Type B pancreatic cell (in vitro differentiated cells): Measurements from ENCODE around the gene CYP24A1. TPM values are rescaled to one million over a fixed set of nuclear protein-coding genes. Genes with fewer than 3 reads are reported as not detected.

Experiments
- DNase-seq: peaks from one replicate; pipeline ENCODE4 v3.0.0; 2021; ENCODE audit warnings: mixed read lengths; ENCODE audit not compliant: unreplicated experiment; ENCODE audit errors: extremely low spot score
- H3K27ac Mint-ChIP-seq: 2 replicates; pipeline ENCODE4 v1.8.0; 2021; ENCODE audit warnings: mild to moderate bottlenecking, mixed read lengths
- H3K27me3 Mint-ChIP-seq: 2 replicates; pipeline ENCODE4 v1.8.0; 2021; ENCODE audit warnings: mixed read lengths
- H3K36me3 Mint-ChIP-seq: 2 replicates; pipeline ENCODE4 v1.8.0; 2021; ENCODE audit warnings: mixed read lengths
- H3K4me1 Mint-ChIP-seq: one replicate; pipeline ENCODE4 v1.8.0; 2021; ENCODE audit warnings: mixed read lengths; ENCODE audit not compliant: unreplicated experiment
- H3K4me3 Mint-ChIP-seq: 2 replicates; pipeline ENCODE4 v1.8.0; 2021; ENCODE audit warnings: mild to moderate bottlenecking, mixed read lengths
- H3K9me3 Mint-ChIP-seq: 2 replicates; pipeline ENCODE4 v1.8.0; 2021; ENCODE audit warnings: mixed read lengths
- total RNA-seq: library from RNA; stranded (reverse); gene quantifications from 2 replicates; pipeline ENCODE4 v1.2.1, GENCODE V29; 2021; ENCODE audit warnings: low replicate concordance
- TF ChIP-seq, protein P1 (sequence below): fragments of 200-600 bp; sonication (generic); conservative IDR thresholded peaks from 2 replicates; pipeline ENCODE4 v1.5.0; 2021; ENCODE audit warnings: antibody characterized with exemption, mild to moderate bottlenecking

CYP24A1 gene
- total RNA-seq, 1 donor from 2014 or later = 7.1 TPM

DNA sequence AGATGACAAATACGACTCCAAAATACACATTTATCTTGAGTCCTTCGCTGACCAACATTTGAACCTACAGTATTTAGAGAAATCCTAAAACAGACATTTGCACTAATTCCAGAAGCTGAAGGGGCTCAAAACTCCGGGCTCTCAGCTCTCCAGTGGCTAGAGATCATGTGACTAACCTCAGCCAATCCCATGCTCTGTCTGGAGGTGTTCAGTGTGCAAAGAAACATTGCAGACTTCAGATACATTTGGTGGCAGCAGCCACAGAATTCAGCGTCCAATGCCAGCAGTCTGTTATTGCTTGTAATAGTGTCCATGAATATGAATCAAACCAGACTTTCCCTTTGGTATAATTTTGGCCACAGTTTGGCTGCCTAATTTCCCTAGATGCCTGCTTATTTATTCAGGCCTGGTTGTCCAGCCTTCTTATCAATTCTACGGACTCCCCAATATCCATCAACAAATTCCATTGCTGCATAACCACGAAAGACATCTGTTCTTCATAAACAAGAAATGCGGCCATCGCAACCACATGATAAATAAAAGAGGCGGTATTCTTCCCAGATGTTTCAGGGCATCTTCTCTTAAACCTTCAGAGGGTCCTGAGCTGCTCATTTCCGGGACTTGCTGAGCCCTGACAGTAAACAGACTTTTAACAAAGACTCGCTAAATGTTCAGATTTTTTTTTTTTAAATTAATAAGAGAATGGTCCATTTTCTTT, 14.5 kb upstream of the CYP24A1 start:
- no peaks in the 10 kb centered on the region for H3K36me3 Mint-ChIP-seq
- TF ChIP-seq, protein P1, sequence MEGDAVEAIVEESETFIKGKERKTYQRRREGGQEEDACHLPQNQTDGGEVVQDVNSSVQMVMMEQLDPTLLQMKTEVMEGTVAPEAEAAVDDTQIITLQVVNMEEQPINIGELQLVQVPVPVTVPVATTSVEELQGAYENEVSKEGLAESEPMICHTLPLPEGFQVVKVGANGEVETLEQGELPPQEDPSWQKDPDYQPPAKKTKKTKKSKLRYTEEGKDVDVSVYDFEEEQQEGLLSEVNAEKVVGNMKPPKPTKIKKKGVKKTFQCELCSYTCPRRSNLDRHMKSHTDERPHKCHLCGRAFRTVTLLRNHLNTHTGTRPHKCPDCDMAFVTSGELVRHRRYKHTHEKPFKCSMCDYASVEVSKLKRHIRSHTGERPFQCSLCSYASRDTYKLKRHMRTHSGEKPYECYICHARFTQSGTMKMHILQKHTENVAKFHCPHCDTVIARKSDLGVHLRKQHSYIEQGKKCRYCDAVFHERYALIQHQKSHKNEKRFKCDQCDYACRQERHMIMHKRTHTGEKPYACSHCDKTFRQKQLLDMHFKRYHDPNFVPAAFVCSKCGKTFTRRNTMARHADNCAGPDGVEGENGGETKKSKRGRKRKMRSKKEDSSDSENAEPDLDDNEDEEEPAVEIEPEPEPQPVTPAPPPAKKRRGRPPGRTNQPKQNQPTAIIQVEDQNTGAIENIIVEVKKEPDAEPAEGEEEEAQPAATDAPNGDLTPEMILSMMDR = no peak
- DNase-seq = no peak
- H3K27me3 Mint-ChIP-seq = peaks cover 6% of the 10 kb centered on the region
- H3K4me3 Mint-ChIP-seq = no peak overlapping the region
- H3K4me1 Mint-ChIP-seq = peaks cover 20% of the 10 kb centered on the region
- H3K9me3 Mint-ChIP-seq = peaks cover 4% of the 10 kb centered on the region
- no peak overlapping the region for H3K27ac Mint-ChIP-seq

DNA sequence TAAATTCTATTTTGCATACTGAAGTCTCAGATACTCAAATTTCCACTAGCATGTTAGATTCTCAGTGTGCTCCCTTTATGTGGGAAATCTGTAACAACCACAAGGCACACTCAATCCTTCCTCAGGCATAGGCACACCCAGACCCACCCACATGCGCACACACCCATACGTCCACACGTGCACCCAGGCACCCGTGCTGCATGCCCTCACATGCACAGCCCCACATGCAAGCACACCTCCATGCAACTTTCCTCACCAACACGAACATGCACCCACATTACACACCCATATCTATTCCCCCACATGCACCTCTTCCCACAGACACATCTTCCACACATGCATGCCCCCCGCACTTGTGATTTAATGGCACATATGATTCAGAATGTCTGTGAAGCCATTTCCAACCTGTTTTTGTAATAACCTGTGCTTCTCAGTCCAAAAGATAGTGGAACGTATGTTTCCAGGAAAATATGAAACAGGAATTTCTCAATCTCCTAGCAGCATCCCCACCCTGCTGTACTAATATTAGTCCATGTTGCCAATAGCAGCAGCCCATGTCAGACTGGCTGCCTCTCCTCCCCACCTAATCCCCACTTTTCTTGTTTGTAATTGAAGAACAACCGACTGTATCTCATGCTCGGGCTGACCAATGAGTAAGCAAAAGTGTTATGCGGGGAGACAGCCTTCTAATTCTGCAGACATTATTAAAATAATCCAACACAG, 11.3 kb upstream of the CYP24A1 start:
- H3K4me1 Mint-ChIP-seq = peaks cover 20% of the 10 kb centered on the region
- H3K36me3 Mint-ChIP-seq = no peaks in the 10 kb centered on the region
- no peak overlapping the region for H3K27ac Mint-ChIP-seq
- TF ChIP-seq, protein P1 = no peak
- H3K4me3 Mint-ChIP-seq = no peak overlapping the region
- H3K27me3 Mint-ChIP-seq = peaks cover 16% of the 10 kb centered on the region
- DNase-seq = no peak
- no peaks in the 10 kb centered on the region for H3K9me3 Mint-ChIP-seq

DNA sequence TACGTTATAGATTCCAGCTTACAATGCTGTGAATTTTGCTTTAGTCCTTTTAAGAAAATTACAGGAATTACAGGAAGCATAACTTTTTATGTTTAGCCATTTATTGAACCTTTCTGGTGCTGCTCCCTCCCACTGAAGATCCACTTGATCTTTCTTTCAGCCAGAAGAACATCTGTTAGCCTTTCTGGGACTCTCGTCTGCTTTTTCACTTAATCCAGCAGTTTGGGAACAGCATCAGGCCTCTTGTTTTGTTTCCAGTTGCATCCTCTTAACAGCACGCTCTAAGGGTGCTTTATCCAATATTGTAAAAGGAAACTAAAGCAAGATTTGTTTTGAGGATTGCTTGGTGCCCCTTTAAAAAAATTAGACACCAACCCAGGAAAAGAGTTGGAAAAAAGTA, 10.3 kb upstream of the CYP24A1 start:
- Mint-ChIP-seq H3K27me3 (peaks cover 16% of the 10 kb centered on the region), H3K4me3 (no peak overlapping the region), H3K9me3 (no peaks in the 10 kb centered on the region), H3K27ac (no peak overlapping the region), H3K4me1 (peaks cover 14% of the 10 kb centered on the region), H3K36me3 (no peaks in the 10 kb centered on the region)
- no peak for DNase-seq
- TF ChIP-seq, protein P1 = no peak

DNA sequence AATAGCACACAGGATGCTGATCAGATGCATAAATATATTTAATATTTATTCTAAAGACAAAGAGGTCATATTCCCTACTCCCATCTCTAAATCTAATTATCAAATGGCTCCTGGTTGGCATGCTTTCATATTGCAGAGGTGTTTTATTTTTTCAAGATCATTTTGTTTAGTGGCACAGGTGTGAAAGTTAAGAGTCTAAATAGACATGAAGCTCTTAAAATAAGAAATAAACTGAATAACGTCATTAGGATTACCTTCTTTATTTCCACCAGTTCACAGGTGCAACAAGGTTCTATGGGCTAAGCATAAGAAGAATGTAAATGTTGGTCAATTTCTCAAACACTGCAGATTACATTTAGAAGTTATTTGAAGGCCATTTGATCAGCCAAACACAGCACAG, 7.1 kb upstream of the CYP24A1 start:
- no peaks in the 10 kb centered on the region for H3K9me3 Mint-ChIP-seq
- peaks cover 7% of the 10 kb centered on the region for H3K4me1 Mint-ChIP-seq
- TF ChIP-seq, protein P1 = no peak
- peaks cover 22% of the 10 kb centered on the region for H3K27me3 Mint-ChIP-seq
- no peak overlapping the region for H3K4me3 Mint-ChIP-seq
- DNase-seq = no peak
- no peak overlapping the region for H3K27ac Mint-ChIP-seq
- no peaks in the 10 kb centered on the region for H3K36me3 Mint-ChIP-seq

DNA sequence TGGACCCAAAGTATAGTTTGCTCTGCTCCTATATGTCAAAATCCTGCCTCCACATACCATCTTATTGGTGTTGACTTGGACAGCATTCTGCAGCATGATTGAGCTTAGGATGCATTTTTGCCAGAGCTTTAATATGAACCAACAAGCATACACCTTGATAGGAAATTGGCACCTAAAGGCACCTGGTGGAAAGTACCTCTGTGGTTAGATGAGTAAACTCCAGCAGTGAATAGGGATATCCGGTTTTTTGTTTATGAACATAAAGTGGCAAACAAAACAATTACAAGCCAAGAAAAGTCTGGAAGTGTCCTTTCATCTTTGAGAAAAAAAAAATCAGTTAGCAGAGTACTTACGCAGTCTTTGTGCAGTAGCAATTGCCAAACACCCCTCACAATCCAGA, 6.2 kb upstream of the CYP24A1 start:
- Mint-ChIP-seq H3K27ac (no peak overlapping the region), H3K4me3 (no peak overlapping the region), H3K9me3 (no peaks in the 10 kb centered on the region), H3K36me3 (no peaks in the 10 kb centered on the region), H3K27me3 (peaks cover 28% of the 10 kb centered on the region), H3K4me1 (peaks cover 5% of the 10 kb centered on the region)
- no peak for DNase-seq
- TF ChIP-seq, protein P1 = no peak
